ENCODE data around the gene FOXK1.
"Not testable (repeated sequence)": the region's sequence is repeated elsewhere in the genome, so short reads cannot be mapped to it uniquely, and the experiment has no call there.

The FOXK1 gene

GRCh38 chr7:4681886-4682620 lies at the start of gene FOXK1:
Gene FOXK1 (plus strand): TSS chr7:4682295. CDS start chr7:4682309, 14 bp downstream.
- in situ Hi-C loops (cut with MboI; ENCODE audit: low sequenced_read_pairs), result no loop called here

DNA sequence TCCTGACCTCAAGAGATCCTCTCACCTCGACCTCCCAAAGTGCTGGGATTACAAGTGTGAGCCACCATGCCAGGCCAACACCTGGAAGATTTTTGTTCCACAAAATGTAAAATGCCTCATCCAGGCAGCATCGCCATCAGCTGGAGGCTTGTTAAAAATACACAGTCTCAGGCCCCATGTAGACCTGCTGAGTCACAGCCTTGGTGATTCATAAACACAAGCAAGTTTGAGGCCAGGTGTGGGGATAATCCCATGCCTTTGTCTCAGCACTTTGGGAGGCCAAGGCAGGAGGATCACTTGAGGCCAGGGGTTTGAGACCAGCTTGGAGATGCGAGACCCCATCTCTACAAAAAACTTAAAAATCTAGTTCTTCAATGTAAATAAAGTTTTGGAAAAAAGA lies 49.1 kb upstream of the FOXK1 start:
- in situ Hi-C loops (cut with MboI; ENCODE audit: low sequenced_read_pairs), result no loop called here

DNA sequence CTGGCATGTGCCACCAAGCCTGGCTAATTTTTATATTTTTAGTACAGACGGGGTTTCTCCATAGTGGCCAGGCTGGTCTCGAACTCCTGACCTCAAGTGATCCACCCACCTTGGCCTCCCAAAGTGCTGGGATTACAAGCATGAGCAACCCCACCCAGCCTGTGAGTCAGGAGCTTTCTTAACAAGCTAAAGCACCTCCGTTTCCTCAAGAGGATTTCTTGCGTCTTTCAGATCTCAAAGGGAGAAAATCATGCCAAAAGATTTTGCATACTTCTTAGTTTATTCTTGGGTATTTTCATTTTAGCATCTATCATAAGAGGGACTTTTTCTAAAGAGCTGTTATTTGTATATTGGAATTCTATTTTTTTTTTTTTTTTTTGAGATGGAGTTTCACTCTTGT lies 47.9 kb upstream of the FOXK1 start:
- in situ Hi-C loops (cut with MboI; ENCODE audit: low sequenced_read_pairs), result no loop called here

GRCh38 chr7:4638781-4639575 lies 43.1 kb upstream of the FOXK1 start:
- in situ Hi-C loops (cut with MboI; ENCODE audit: low sequenced_read_pairs), result no loop called here

DNA sequence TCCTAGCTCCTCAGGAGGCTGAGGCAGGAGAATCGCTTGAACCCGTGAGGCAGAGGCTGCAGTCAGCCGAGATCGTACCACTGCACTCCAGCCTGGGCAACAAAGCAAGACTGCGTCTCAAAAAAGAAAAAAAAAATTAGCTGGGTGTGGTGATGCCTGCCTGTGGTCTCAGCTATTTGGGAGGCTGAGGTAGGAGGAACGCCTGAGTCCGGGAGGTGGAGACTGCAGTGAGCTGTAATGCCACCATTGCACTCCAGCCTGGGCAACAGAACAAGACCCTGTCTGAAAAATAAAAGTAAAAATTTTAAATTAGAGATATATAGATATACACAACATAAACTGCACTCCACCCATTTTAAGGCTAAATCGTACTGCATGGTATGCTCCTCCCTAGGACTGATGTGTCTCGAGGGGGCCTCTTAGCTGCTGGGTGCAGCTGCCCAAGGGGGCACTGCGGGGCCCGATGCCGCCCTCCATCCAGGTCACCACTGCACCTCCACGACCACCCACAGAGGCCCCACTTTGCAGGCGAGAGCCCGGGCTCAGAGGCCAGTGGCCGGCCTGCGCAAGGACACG lies 40.9 kb upstream of the FOXK1 start:
- in situ Hi-C loops (cut with MboI; ENCODE audit: low sequenced_read_pairs), result no loop called here

GRCh38 chr7:4641667-4642467 lies 40.2 kb upstream of the FOXK1 start:
- in situ Hi-C loops (cut with MboI; ENCODE audit: low sequenced_read_pairs), result no loop called here

DNA sequence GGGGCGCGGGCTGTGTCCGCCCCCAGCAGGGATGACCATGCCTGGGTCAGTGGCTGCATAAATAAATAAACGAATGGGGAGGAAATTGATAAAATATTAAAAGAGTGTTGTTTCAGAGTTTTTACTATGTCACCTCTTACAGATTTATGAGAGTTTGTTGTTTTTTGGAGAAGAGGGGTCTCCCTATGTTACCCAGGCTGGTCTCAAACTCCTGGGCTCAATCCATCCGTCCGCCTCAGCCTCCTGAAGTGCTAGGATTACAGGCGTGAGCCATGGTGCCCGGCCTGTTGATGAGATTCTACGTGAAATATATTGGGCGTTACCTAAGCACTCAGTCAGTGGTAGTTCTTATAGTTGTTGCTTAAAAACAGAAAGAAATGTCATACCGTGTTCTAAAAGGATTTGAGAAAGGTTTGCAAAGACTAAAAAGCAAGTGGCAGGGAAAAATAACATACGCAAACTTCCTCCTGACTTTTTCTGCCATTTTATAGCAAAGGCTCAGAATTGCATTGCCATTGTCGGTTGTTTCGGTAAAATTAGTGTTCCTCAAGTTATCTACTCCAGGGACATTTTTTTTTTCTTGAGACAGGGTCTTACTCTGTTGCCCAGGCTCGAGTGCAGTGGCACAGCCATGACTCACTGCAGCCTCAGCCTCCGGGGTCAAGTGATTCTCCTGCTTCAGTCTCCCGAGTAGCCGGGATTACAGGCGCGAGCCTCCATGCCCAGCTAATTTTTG lies 39.5 kb upstream of the FOXK1 start:
- in situ Hi-C loops (cut with MboI; ENCODE audit: low sequenced_read_pairs), result no loop called here

GRCh38 chr7:4643204-4643471 lies 39.0 kb upstream of the FOXK1 start:
- in situ Hi-C loops (cut with MboI; ENCODE audit: low sequenced_read_pairs), result not testable (repeated sequence)

GRCh38 chr7:4645246-4645645 lies 36.8 kb upstream of the FOXK1 start:
- in situ Hi-C loops (cut with MboI; ENCODE audit: low sequenced_read_pairs), result no loop called here

GRCh38 chr7:4648111-4648510 lies 34.0 kb upstream of the FOXK1 start:
- in situ Hi-C loops (cut with MboI; ENCODE audit: low sequenced_read_pairs), result no loop called here

GRCh38 chr7:4650433-4651047 lies 31.6 kb upstream of the FOXK1 start:
- in situ Hi-C loops (cut with MboI; ENCODE audit: low sequenced_read_pairs), result no loop called here

GRCh38 chr7:4653771-4654170 lies 28.3 kb upstream of the FOXK1 start:
- in situ Hi-C loops (cut with MboI; ENCODE audit: low sequenced_read_pairs), result no loop called here

DNA sequence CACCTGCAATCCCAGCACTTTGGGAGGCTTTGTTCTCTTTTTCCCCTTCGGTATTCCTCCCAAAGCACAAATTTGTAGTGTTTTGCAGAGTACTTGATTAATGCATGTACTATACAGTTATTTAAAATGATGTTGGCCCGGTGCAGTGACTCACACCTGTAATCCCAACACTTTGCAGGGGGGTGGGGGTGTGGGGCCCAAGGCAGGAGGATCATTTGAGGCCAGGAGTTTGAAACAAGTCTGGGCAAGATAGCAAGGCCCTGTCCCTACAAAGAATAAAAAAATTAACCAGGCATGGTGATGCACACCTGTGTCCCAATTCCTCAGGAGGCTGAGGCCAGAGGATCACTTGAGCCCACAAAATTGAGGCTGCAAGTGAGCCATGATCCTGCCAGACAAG lies 26.8 kb upstream of the FOXK1 start:
- in situ Hi-C loops (cut with MboI; ENCODE audit: low sequenced_read_pairs), result no loop called here

DNA sequence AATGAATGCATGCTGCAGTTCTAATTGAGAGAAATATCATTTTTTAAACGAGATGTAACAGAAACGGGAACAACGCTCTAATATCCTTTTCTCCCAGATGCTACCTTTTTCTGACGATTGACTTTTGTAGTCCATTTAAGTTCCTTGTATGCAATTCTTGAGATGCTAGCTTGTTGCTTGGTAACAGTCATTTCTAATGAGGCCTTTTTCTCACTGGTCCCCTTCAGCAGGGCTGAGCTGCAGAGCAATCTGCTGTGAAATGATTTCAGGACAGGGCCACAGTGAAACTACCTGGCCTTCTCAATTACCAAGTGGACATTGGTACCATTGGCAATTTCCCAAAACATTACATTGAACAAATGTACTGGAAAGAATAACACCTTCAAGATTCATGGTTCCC lies 26.2 kb upstream of the FOXK1 start:
- in situ Hi-C loops (cut with MboI; ENCODE audit: low sequenced_read_pairs), result no loop called here

DNA sequence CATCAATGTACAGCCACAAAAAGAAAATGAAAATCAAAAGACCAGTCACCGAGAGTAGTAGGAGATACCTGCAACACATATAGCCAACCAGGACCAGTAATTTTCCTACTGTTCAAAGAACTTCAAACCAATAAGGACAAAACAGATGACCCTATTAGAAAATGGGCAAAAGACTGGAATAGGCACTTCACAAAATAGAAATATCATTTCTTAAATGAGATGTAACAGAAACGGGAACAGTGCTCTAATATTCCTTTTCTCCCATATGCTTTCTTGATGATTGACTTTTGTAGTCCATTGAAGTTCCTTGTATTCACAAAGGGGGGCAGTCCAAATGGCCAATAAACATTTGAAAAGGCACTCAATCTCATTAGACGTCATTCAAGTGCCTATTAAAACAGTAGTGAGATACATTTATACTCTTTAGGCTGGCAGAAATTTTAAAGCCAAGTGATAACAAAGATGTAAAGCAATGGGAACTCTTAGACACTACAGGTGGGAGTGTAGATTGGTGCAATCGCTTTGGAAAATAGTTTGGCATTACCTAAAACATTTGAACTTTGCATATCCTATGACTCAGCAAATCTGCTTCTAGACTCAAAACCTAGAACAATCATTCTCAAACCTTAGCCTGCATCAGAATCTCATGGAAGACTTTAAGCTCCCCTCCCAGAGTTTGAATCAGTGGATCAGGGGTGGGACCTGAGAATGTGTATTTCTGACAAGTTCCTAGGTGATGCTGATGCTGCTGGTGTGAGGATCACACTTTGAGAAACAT lies 24.3 kb upstream of the FOXK1 start:
- in situ Hi-C loops (cut with MboI; ENCODE audit: low sequenced_read_pairs), result no loop called here

DNA sequence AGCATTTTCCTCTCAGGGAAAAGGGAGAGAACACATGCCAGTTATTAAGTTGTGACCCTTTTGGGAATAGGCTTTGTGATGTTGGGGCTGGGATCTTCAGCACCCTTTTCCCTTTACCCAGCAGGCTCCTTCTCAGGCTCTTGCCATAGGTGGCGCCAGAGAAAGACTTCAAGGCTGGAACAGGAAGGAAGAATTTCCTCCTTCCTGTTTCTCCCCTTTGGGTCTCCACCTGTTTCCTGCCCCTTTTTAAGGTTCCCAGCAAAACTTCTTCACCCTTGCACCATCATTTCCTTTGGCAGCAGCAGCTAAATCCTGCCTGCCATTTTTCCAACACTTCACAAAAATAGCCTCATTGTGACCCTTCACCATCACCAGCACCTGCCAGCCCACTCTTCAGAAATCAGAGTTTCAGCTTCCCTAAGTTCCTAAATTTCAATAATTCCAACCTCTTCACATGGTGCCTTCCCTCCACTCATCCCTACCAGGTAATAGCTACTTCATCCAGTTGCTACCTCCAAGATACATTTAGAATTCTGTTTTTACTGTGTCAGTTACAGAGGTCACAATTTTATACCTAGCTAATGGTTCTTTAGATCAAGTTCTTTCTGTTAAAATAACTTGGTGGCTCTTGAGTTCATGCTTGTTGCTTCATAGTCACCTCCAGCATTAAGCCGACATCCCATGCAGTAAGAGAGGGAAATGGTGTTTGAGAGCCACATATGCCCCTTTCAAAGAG lies 22.4 kb upstream of the FOXK1 start:
- in situ Hi-C loops (cut with MboI; ENCODE audit: low sequenced_read_pairs), result no loop called here

DNA sequence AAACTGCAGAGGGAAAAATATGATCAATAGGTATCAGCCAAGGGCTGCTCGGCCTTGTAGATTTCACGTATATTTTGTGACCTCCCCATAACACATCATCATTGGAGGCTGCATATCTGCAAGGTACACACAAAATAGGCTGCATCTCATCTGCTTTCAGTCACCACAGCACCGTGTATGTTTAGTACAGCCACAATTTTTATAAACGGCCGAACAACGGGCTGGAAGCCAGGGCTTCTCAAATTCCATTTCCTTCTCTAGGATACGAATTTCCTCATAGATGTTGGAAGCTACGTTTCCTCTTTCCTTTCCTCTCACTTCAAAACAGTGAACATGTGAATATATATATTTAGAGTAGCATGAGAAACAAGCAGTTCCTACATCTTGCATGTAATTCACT lies 20.2 kb upstream of the FOXK1 start:
- in situ Hi-C loops (cut with MboI; ENCODE audit: low sequenced_read_pairs), result no loop called here

DNA sequence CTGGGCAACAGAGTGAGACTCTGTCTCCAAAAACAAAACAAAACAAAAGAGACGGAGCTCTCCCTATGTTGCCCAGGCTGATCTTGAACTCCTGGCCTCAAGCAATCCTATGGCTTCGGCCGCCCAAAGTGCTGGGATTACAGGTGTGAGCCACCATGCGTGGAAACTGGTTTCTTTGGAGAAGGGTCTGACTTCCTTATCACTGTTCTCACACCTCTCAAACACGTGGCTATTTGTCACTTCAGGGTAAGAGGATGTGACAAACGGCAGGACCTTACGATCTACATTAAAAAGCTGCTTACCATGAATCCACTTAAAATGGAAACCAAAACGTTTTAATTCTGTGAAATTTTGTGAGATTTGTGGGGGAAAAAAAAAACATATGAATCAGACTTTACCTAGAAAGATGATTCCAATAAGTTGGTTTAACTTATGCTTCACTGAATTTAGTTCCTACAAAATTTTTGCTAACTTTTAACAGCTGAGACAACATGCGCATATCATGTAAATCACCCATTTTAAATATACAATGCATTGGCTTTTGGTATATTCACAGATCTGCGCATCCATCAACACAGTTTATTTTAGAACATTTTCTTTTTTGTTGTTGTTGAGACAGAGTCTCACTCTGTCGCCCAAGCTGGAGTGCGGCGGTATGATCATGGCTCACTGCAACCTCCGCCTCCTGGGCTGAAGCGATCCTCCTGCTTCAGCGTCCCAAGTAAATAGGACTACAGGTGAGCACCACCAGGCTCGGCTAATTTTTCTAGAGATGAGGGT lies 18.7 kb upstream of the FOXK1 start:
- in situ Hi-C loops (cut with MboI; ENCODE audit: low sequenced_read_pairs), result no loop called here
